ENCODE data around the gene APOA5. TPM values are rescaled to one million over a fixed set of nuclear protein-coding genes. Genes with fewer than 3 reads are reported as not detected.
A peak's percentile ranks its signal among the peaks of the same experiment; 100 is the strongest.

Gene APOA5
- total RNA-seq, 1 donor from 2014 or later = not detected

DNA sequence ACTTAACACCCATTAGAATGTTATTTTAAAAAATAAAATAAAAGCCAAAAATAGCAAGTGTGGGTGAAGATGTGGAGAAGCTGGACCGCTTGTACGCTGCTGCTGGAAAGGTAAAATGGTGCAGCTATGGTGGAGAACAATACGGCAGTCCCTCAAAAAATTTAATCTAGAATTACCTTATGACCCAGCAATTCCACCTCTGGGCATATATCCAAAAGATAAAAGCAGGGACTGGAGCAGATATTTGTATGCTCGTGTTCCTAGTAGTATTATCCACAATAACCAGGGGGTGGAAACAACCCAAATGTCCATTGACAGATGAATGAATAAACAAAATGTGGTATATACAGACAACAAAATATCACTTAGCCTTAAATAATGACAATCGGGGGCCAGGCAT lies 6.1 kb upstream of the APOA5 start:
- DNase-seq = no peak

- no peak for DNase-seq
Observed at GRCh38 chr11:116796548-116796947, 4.9 kb upstream of the APOA5 start.

DNA sequence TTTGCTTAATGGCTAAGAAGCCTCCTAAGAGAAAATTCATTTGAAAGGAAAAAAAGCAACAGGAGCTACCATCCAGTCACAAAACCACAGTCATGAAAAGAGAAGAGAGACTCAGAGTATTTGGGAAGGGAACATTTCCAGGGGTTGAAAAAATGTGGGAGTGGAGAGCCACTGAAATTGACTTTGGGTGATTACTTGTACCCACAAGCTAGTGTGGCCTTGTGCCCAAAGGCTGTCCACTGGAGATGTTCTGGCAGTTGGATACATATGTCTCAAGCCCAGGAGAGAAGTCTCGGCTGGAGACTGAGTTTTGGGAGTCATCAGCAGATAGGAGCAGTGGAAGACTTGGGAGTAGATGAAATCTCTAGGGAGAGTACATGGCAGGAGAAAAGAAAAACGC lies 3.2 kb upstream of the APOA5 start:
- no peak for DNase-seq

GRCh38 chr11:116793772-116794097 lies 2.1 kb upstream of the APOA5 start:
- DNase-seq = no peak

GRCh38 chr11:116792869-116793771 lies 1.4 kb upstream of the APOA5 start:
- no peak for DNase-seq

DNA sequence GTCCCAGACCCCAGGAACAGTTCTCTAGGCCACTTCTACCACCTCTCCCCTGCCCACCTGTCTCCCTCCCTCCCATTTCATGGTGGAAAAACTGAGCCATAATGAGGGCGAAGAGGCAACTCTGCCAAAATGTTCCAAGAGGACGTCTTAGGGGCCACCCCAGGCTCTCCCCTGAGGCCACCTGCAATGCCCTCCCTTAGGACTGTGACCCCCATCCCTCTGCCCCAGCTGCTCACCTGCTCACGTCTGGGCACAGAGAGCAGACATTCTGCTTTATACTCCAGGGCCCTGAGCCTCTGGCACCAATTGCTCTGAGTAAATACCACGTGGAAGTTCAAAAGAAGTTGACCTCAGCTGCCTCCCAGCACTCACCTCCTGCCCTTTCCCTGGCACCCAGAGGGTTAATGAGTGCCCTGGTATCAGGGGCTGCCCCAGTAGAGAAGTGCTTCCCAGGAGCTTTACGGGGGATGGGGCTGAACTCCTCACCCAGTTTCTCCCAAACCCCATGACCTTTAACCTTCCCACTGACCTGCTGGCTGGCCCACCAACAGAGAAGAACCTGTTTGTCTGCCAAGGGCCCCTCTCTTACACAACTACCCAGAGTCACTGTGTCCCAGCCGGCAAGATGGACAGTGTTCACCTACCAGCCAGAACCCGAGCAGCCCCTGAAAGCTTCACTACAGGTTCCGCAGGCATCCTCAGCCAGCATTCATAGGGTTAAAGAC lies 627 bp upstream of the APOA5 start:
- no peak for DNase-seq

- DNase-seq = peak; percentile 23
Observed at GRCh38 chr11:116791002-116791812, 472 bp downstream of the APOA5 start.

DNA sequence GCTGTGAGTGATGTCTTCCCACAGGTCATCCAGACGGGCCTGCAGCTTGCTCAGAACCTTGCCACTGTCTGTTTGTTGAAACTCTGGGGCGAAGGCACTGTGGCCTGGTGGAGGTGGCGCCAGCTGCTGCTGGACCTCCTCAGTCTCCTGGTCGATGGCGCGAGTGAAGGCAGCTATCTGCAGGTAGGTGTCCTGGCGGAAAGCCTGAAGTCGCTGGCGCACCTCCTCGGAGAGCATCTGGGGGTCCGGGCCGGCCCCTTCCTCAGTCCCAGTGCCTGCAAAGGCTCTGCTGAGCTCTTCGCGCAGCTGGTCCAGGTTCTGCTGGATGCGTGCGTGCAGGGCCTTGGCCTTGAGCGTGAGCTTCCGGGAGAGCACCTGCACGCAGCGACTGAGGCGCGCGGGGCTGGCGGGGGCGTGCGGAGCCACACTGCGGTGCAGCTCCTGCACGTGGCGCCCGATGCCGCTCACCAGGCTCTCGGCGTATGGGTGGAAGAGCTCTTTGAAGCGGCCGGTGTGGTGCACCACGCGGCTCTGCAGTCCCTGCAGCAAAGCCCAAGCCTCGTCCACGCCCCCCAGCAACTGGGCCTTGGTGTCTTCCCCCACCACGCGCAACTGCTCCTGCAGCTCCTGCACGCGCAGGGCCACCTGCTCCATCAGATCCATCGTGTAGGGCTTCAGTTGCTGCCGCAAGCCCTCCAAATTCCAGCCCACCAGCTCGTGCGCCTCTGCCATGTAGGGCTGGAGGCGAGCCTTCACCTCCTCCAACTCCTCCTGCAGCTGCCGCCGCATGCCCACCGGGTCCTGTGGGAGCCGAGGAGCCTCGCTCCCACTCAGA lies 1.3 kb downstream of the APOA5 start:
- DNase-seq = no peak

DNA sequence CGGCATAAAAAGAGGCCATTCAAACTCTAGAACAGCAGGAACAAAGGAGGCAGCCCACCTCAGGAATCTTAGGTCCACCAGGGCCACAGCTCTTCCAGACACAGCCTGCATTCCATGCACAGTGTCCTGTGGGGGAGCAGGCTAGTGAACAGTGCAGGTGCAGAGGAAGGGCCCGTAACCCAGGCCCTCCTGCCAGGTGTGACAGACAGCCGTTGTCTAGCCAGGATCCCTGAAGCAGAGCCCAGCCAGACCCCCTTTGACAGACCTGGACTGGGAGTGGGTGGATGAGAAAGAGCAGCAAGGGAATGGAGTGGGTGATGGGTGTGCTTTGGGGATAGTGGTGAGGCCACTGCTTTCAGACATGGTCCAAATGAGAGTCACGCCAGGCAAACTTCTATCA lies 2.7 kb downstream of the APOA5 start:
- DNase-seq = no peak

GRCh38 chr11:116788534-116788933 lies 3.1 kb downstream of the APOA5 start:
- no peak for DNase-seq

DNA sequence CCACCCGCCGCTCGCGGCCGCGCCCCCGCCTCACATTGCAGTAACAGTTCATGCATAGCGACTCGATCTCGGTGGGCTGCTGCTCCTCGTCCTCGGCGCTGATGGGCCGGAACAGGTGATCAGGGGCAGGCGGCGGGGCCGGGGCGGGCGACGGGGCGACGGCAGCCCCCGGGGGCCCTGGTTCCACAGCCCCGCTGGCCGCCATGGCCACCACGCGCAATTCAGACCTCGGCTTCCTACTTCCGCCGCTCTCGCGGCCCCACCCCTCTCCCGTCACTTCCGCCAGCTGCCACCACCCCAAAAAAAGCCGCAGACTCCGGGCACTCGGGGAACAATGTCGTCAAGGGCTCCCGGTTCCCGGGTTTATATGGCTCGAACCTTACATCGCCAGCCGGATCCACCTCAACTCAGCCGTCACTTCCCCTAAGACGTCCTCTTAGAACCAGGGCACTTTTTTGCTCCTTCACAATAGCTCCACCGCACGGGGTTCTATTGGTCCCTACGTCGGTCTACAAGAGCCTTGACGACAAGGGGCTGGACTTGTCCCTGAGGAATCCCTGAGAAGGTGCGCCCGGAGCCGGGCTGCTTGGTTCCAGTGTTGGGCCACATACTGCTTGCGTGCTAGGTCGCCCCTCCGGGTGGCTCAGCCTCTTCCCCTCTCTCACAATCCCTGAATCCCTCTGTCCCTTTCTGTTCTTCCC lies 3.7 kb downstream of the APOA5 start, which contains the start of gene ZPR1:
Gene ZPR1, minus strand, starts transcription at position 238 of the 701 bp plus-strand sequence. Its CDS starts 33 bp downstream, at position 205.
- peak; percentile 37 for DNase-seq

DNA sequence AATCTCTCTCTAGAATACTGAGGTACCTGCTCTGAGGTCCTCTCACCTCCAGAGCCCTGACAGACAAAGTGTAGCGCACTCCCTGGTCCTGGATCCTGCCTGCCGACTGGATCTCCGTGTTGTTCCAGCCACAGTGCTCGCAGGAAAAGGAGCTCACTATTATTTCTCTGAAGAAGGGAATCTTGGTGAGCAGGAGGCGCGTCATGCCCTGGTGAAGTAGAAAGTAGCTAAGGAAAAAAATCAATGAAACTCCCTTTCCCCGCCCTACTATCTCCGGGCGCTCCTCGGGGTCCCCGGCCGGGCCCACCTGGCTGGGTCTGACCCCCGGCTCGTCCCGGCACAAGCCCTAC lies 4.3 kb downstream of the APOA5 start:
- DNase-seq = no peak

- no peak for DNase-seq
Observed at GRCh38 chr11:116786966-116787365, 4.7 kb downstream of the APOA5 start.

DNA sequence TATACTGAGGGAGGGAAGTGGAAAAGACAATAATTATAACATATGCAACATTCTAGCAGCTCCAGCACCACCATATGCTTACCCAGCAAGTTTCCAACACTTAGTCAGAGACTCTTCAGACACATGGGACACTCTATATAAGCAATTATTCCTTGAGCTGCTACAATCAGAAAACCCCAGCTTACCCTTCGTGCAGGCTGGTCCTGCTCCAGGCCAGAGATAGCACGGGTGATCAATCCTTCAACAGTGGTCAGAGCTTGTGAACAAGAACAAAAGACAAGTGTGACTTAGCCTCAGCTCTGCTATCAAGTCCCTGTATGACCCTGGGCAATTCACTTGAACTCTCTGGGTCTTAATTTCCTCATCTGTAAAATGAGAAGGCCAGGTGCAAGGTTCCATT lies 5.4 kb downstream of the APOA5 start:
- no peak for DNase-seq

DNA sequence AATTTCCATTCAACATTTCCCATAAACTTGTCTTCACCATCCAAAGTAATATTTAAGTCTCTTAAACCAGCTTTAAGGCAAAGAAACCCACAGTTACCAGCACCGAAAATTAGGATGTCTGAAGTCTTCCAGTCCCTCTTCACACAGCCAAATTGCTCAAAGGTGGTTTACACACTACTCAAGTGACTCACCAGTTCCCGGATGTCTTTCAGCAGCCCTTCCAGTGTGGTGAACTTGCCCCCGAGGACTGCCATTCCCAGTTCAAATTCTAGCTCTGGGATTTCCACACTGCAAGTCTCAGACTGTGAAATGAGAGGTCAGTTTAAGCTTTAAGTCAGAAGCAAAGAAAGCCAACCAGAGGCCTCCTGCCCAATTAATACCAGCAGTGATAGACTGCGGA lies 9.0 kb downstream of the APOA5 start:
- DNase-seq = no peak

- DNase-seq = no peak
Observed at GRCh38 chr11:116778556-116778955, 13.1 kb downstream of the APOA5 start.

GRCh38 chr11:116777056-116777455 lies 14.6 kb downstream of the APOA5 start:
- DNase-seq = no peak

GRCh38 chr11:116776522-116776984 lies 15.1 kb downstream of the APOA5 start:
- DNase-seq = no peak

DNA sequence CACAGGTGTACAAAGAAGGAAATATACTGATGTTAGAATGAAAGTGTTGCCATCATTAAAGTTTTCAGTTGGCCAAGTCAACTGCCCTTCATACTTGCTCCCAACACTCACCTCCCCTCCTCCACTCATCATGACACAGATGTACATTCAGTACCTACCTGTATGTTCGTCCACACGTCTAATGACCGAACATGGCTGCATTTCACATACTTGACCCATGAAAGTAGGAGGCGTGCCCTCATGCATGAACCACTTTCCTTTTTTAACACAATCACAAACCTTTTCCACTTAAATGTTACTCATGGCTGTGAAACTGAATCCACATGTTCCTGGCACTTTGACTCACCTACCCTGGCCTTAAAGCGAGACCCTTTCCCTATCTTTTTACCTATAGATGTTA lies 15.7 kb downstream of the APOA5 start:
- DNase-seq = no peak

DNA sequence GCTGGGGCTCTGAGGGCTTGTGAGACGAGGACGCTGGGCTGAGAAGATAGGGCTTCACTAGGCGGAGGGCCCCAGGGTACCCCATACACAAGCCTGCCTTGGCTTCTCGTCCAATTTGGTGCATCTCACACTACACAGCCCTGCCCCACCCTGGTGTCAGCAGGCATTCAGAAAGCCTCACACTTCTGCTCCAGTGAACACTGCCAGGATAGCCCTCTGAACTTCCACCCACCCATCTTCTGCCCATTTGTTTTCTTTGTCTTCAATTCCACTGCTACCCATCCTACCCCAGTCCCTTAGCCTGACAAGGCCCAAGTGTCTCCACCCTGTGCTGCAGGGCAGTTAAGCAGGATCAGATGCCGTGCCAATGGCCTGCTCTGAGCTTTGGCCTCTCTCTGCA lies 17.0 kb downstream of the APOA5 start:
- DNase-seq = no peak

Measured in skin of body (tissue), 2 donors.